NCI-H345 (cell line): ENCODE results near the gene VPS18.

Source experiments
- DNase-seq: peaks from one replicate; lab custom pipeline; 2025; lab: John Stamatoyannopoulos, UW

VPS18 gene

DNA sequence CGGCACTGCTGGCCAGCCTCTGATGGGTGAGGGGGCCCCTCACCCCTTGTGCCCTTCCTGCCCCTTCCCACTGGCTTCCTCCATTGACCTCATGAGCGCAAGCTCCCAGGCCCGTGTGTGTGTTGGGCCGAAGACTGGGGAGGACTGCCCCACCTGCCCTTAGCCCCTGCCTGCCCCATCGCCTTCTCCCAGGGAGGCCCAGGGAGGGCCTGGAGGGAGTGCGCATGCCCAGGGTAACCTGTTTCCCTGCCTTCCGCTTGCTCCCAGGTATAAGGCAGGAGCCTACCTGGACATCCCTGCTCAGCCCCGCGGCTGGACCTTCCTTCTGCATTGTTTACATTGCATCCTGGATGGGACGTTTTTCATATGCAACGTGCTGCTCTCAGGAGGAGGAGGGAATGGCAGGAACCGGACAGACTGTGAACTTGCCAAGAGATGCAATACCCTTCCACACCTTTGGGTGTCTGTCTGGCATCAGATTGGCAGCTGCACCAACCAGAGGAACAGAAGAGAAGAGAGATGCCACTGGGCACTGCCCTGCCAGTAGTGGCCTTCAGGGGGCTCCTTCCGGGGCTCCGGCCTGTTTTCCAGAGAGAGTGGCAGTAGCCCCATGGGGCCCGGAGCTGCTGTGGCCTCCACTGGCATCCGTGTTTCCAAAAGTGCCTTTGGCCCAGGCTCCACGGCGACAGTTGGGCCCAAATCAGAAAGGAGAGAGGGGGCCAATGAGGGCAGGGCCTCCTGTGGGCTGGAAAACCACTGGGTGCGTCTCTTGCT, 43.7 kb downstream of the VPS18 start:
- no peak for DNase-seq

DNA sequence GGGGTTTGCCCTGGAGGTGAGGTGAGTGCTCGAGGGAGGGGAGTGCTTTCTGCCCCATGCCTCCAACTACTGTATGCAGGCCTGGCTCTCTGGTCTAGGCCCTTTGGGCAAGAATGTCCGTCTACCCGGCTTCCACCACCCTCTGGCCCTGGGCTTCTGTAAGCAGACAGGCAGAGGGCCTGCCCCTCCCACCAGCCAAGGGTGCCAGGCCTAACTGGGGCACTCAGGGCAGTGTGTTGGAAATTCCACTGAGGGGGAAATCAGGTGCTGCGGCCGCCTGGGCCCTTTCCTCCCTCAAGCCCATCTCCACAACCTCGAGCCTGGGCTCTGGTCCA, 44.3 kb downstream of the VPS18 start:
- no peak for DNase-seq

DNA sequence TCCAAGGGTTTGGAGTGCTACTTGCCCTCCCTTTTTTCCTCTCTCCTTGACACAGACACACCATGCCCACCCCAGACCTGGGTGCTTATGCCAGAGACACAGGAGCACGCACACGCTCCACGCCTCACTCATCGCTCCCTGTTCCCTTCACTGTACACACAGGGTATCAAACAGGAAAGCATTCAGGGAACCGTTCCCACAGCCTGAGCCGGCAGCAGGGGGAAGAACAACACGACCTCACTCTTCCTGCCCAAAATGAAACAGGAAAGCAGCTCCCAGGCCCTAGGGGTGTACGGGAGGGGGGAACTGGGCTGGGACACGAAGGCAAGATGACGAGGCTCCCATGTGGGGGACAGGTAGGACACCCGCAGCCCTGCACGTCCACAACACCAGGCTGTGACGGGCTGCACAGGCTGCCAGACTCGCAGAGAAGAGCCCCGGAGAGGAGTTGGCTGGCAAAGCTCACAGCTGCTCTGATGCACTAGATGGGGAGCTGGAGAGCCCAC, 46.1 kb downstream of the VPS18 start:
- DNase-seq: no peak

DNA sequence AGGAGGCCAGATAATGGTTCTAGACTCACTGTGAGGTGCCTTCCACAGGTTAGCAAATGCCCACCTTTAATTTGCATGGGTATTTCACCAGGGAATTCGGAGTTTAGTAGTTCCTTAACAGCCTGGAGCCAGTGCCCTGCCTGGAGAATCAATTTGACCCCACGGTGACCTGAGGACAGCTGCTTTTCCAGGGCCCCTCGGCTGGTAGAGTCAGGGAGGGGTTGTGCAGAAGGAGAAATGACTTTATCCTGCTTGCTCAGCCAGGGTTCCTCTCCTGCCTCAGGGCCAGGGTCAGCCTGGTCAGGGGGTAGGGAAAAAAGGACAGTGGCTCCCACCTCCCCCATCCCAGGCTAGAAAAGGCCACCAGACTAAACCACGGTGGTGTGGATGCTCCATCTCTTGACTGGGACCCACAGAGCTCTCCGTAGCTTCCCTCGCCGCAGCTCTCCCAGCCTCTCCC, 46.8 kb downstream of the VPS18 start:
- no peak for DNase-seq

DNA sequence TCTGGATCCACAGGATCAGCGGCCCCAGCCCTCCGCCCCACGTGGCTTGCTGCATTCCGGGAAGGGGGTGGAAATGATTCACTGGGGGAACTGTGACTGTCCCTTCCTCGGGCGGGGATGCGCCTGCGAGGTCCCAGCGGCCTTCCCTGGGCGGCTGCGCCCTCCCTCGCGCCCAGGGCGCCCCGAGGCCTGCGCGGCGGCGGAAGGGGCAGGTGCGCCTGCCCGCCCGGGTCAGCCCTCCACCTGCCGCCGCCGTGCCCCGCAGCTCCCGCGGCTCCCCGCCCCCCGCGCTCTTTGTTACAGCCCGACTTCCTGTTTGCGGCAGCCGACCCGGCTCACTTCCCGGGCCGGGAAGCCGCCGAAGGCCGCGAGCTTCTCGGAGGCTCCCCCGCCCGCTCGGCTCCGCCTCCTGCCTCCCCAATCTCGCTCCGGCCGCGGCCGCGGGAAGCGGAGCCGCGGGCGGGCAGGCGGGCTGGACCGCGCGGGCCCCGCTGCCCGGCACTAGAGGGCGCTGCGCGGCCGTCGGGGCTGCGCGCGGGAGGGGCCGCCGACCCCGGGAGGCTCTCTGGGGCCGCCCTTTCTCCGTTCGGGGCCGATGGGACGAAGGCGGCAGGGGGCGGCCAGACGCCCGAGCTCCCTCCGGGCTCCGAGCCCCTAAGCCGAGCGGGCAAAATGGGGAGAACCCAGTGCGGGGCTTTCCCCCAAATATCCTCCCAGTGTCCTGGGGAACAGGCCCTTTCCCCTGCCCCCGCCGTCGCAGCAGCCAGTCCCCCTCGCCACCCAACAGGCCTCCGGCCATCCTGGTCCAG, 47.5 kb downstream of the VPS18 start:
- DNase-seq: peak; percentile 59

DNA sequence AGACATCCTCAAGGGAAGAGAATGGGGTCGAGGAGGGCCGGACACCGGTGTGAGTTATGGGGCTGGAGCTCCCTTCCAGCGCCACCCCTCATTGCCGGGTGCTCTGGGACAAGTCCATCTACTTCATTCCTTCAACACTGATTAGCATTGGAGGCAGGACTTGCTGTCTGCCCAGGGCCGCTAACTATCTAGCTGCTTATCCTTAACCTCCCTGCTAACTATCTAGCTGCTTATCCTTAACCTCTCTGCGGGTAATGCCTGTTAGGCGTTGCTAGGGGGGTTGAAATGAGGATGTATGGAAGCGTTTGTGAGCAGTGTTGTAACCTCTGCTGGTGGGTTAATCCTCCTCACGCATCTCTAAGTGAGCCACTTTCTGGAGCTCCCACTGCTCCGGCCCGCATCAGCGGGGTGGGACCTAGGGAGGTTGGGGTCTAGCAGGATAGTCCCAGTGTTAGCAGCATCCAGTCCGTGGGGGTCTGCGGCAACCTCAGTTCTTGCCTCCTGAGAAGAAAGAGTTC, 48.1 kb downstream of the VPS18 start:
- DNase-seq: no peak

DNA sequence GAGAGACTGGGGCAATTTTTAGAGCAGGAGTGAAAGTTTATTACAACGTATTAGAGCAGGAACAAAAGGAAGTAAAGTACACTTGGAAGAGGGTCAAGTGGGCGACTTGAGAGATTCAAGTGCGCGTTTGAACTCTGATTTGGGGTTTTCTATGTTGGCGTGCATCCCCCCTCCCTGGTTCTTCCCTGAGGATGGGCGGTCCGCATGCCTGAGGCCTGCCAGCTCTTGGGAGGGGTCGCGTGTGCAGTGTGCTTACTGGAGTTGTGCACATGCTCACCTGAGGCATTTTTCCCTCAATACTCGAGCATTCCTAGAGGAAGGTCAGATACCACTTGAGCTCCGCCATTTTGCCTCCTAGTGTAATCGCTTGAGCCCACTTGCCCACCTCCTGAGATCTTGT, 48.6 kb downstream of the VPS18 start:
- no peak for DNase-seq

DNA sequence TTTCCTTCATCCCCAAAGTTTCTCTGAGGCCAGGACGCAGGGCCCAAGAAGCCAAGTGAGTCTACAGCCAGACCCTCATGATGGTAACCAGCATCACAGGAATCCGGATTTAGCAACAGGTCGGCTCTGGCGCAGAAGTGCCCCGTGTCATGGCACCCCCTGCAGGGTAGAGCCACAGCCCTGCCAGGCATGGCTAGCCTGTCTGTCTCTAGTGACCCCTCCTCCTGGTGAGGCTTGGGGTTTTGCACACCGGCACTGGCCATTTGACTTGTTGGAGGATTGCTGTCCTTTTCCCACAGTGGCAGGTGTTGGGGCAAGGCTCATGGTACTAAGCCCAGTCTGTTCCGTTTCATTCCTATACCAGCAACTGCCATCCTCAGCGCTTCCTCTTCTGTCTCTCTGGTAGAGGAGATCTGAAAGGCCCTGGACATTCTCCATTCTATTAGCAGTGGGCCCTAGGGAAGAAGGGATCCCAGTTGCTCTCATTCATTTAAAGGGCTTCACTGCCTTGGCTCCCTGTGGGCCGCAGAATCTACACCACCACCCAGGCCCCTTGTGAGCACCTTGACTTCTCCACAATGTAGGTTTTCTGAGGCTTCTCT, 49.6 kb downstream of the VPS18 start:
- no peak for DNase-seq

DNA sequence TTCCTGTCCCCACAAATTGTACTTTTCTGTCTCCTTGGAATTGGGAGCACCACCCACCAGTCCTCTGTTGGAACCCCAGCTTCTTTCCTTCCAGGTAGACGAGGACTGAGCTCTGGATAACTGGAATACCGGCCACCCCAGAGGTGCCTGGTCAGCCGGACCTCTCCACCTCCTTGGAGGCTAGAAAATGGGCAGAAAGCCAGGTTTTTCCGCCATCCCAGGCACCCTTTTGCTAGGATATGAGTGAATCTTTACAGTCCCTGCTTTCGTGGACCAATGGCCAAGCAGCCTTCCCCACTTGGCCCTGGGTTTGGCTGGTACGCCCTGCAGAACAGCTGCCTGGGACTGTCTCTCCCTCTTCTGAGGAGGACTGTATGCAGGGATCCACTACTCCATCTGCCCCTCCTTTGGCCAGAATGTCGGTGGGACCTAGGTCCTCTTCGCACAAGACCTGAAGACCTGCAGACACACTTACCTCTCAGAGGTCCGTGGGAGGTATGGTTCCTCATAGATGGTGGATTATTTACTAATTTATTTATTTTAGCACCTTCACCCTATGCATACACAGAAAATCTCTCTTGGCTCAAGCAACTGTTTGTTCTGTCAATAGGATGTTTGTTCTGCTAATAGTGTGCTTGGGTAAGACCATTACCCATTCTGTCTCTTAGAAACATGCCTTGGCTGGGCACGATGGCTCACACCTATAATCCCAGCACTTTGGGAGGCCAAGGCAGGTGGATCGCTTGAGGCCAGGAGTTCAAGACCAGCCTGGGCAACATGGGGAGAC, 50.5 kb downstream of the VPS18 start:
- no peak for DNase-seq

DNA sequence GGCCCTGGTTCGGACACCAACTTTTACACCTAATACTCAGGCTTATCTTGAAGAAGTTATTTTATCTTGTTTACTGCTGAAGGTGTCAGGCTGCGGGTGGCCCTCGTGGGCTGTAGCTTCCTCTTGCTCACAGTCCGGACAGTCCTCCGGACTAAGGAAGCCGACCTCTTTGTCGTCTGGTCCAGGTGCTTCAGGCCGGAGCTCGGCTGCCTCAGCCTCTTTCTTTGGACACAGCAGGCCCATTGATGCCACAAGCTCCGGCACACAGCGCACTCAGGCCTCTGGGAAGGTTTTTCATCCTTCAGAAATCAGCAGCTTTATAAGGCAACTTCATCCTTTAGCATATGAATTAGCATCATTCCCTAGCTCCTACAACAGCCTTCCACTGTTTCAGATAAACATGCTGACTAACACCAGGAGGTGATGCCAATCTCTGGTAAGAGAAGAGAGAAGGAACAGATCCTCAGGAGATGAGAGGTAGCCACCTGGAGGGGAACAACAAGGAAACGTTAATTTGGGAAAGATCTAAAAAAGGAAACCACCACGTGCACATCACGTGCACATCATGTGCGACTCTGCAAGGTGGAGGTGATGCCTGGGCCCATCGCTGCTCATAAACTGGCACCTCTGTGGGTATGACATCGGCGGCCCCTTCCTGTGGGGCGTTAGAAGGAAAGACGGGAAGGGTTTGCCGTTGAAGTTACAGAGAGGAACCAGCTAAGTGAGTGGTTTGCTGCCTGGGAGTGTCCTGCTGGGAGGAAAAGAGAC, 54.6 kb downstream of the VPS18 start:
- no peak for DNase-seq

DNA sequence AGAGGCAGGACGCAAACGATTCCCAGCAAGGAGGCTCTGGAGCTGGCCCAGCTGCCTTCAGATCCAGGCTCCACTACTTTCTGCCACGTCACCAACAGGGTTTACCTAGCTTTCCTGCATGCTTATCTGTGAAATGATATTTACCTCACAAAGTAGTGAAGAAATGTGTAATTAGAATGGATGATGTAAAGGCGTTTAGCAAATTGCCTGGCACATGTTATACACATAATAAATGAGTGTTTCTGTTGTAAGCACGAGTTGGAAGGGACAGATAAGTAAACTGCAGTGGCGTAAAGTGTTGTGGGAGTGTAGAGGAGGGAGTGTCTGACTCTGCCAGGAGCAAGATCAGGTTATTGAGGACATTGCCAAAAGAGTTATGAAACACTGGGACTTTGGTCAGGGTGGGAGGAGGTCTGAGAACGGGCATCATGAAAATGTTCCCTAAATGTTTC, 55.5 kb downstream of the VPS18 start:
- no peak for DNase-seq

DNA sequence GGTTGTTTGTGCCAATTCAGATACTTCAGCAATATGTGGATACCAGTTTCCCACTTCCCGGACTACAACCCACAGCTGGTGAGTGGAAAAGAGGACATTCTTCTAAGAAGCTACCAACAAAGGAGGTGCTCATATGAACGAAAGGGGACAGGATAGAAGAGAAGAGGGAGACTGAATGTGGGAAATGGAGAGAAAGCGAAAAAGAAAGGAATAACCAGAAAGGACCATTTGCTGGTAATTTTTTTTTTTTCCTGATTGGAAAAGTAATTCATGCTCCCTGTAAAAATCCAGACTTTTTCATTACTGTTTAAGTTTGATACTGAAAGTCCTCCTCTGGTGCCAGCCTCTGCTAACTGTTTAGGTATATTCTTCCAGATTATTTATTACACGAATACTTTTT, 57.5 kb downstream of the VPS18 start:
- no peak for DNase-seq

DNA sequence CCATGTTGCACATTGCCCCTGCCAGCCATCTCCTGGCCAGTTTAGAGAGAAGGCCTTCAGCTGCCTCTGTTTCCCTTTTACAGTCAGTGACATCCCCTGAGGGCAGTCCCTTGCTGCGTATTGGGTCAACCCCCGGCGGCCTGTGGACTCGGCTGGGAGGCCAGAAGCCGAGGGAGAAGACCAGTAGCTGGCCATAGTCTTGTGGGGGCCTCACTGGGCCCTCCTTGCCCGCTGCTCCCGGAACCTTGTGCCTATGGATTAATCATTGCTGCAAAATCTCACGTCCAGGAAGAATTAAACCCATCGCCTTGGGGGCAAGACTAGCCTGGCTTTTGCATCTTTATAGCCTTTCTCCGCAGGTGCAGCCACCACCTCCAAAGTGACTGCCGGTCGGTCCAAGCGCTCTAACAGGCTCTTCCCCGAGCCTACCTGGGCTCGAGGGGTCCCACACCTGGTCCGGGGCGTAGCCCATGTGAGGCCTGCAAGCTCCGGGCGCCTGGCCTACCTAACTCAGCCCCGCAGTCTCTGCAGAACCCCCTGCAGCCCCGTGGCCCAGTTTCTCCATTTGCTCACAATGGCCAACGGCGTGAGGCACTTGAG, 58.2 kb downstream of the VPS18 start:
- DNase-seq: no peak

DNA sequence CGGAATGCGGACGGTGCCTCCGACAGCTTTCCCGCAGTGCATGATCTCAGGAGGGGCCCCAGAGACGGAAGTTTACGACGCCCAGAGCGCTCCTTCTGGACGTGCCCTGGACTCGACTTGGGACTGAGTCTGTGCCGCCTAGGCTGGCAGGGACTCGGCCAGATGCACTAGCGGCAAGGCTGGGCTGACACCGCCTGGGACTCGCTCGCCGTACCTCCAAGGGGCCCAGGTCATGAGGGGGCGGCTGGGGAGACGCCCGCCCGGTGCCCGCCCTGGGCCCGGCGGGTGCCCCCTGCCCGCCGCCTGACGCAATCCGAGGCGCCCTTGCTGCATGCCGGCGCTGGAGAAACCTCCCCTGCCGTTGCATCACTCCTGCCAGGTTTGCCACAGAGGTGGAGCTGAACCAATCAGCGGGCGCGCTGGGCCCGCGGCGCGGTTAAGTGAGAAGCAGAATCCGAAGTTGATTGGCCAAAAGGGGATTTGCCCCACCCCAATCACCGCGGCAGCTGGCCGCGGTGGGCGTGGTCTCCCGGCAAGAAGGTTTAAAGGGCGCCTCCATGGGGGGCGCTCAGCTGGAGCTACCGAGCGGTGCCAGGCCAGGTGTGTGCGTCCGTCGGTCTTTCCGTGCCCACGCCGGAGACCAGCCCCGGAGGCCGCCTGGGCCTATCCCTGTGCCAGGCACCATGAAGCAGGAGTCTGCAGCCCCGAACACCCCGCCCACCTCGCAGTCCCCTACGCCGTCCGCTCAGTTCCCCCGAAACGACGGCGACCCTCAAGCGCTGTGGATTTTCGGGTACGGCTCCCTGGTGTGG, 58.9 kb downstream of the VPS18 start, which contains the start of gene CHAC1:
Gene CHAC1, plus strand, starts transcription at position 571 of the 812 bp plus-strand sequence. Its CDS starts 113 bp downstream, at position 684.
- peak; percentile 95 for DNase-seq
